Measurements from ENCODE around the gene LAMB1.

LAMB1 gene

DNA sequence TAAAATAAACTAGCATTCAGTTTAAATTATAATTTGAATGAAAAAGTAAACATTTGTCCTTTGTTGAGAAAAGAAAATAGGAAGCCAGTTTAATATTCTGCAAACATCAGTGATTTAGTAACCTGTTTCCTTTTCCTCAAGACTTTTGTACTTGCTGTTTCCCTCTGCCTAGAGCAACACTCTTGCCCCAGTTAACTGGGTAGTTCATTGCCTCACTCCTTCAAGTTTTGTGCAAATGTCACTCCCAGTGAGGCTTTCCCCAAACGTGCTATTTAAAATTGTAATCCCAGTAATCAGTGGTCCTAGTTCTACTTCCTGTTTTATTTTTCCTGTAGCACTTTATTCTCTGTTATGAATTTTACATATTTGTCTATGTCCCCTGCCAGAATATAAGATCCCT lies 88.1 kb downstream of the LAMB1 start:
- no peak overlapping the region for H3K9ac ChIP-seq (ENCODE audit: low read length)
- no peaks in the 10 kb centered on the region for H3K9me3 ChIP-seq (ENCODE audit: insufficient read depth, low read length)
- no peak for TF ChIP-seq EZH2phosphoT487 (IDR thresholded peaks at IDR 0.05; ENCODE audit: low read depth)
- TF ChIP-seq CTCF (IDR thresholded peaks at IDR 0.05; ENCODE audit: low read depth, low read length) = no peak
- H2AFZ ChIP-seq (ENCODE audit: low read depth, low read length) = no peak overlapping the region
- H3K4me3 ChIP-seq (ENCODE audit: low read length) = no peak overlapping the region
- H3K79me2 ChIP-seq (ENCODE audit: low read length) = no peaks in the 10 kb centered on the region; the same call in 1 of the 2 replicates
- H4K20me1 ChIP-seq (ENCODE audit: insufficient read depth, low read length) = no peaks in the 10 kb centered on the region
- H3K36me3 ChIP-seq (replicated peaks; ENCODE audit: low read depth, low read length) = peaks cover 40% of the 10 kb centered on the region
- H3K4me2 ChIP-seq (ENCODE audit: low read length) = no peak overlapping the region
- H3K27ac ChIP-seq (ENCODE audit: low read length) = no peak overlapping the region
- peaks cover 25% of the 10 kb centered on the region for H3K4me1 ChIP-seq (ENCODE audit: low read length)
- no peaks in the 10 kb centered on the region for H3K27me3 ChIP-seq (ENCODE audit: low read depth, low read length)

DNA sequence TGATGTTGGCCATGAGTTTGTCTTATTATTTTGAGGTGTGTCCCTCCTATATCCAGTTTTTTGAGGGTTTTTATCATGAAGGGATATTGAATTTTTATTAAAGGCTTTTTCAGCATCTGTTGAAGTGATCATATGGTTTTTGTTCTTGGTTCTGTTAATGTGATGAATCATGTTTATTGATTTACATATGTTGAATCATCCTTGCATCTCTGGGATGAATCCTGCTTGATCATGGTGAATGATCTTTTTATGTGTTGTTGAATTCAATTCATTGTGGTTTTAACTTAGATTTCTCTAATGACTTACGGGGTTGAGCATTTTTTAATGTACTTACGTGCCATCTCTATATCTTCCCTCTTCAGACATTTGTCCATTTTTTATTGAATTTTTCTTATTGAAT lies 89.1 kb downstream of the LAMB1 start:
- Histone ChIP-seq H3K36me3 (replicated peaks; ENCODE audit: low read depth, low read length) (peaks cover 34% of the 10 kb centered on the region), H4K20me1 (ENCODE audit: insufficient read depth, low read length) (no peaks in the 10 kb centered on the region), H3K27me3 (ENCODE audit: low read depth, low read length) (no peaks in the 10 kb centered on the region), H3K79me2 (ENCODE audit: low read length) (no peaks in the 10 kb centered on the region; the same call in 1 of the 2 replicates), H3K9ac (ENCODE audit: low read length) (no peak overlapping the region), H3K27ac (ENCODE audit: low read length) (no peak overlapping the region), H3K4me1 (ENCODE audit: low read length) (peaks cover 28% of the 10 kb centered on the region), H3K4me2 (ENCODE audit: low read length) (no peak overlapping the region), H2AFZ (ENCODE audit: low read depth, low read length) (no peak overlapping the region), H3K4me3 (ENCODE audit: low read length) (no peak overlapping the region), H3K9me3 (ENCODE audit: insufficient read depth, low read length) (no peaks in the 10 kb centered on the region)
- TF ChIP-seq CTCF (IDR thresholded peaks at IDR 0.05; ENCODE audit: low read depth, low read length) = no peak
- no peak for TF ChIP-seq EZH2phosphoT487 (IDR thresholded peaks at IDR 0.05; ENCODE audit: low read depth)

- Histone ChIP-seq H3K9me3 (ENCODE audit: insufficient read depth, low read length) (no peaks in the 10 kb centered on the region), H3K4me2 (ENCODE audit: low read length) (no peak overlapping the region), H3K36me3 (replicated peaks; ENCODE audit: low read depth, low read length) (peaks cover 37% of the 10 kb centered on the region), H3K9ac (ENCODE audit: low read length) (no peak overlapping the region), H2AFZ (ENCODE audit: low read depth, low read length) (no peak overlapping the region), H4K20me1 (ENCODE audit: insufficient read depth, low read length) (no peaks in the 10 kb centered on the region), H3K4me1 (ENCODE audit: low read length) (peaks cover 10% of the 10 kb centered on the region), H3K79me2 (ENCODE audit: low read length) (no peaks in the 10 kb centered on the region; the same call in 1 of the 2 replicates), H3K27me3 (ENCODE audit: low read depth, low read length) (no peaks in the 10 kb centered on the region), H3K4me3 (ENCODE audit: low read length) (no peak overlapping the region), H3K27ac (ENCODE audit: low read length) (no peak overlapping the region)
- no peak for TF ChIP-seq CTCF (IDR thresholded peaks at IDR 0.05; ENCODE audit: low read depth, low read length)
- TF ChIP-seq EZH2phosphoT487 (IDR thresholded peaks at IDR 0.05; ENCODE audit: low read depth) = no peak
Observed at GRCh38 chr7:107911981-107912380, 91.0 kb downstream of the LAMB1 start.

DNA sequence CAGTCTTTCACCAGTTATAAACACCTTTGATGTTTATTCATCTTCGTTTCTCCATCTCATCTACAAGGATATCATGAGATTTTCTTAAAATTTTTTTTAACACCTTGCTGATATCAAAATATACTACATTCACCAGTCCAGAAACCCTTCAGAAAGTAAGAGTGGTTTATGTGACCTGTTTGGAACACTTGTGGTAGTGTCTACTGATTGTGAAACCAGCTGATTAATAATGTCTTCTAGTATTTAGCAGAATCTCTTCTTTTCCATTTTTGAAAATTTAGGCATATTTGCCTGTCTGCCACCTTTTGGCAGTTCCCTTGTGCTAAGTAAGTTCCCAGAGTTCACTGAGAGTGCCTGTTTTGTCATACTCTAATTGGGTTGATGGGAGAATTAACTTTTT lies 93.5 kb downstream of the LAMB1 start:
- Histone ChIP-seq H3K9ac (ENCODE audit: low read length) (no peak overlapping the region), H3K4me2 (ENCODE audit: low read length) (no peak overlapping the region), H3K27ac (ENCODE audit: low read length) (no peak overlapping the region), H2AFZ (ENCODE audit: low read depth, low read length) (no peak overlapping the region), H3K36me3 (replicated peaks; ENCODE audit: low read depth, low read length) (peaks cover 49% of the 10 kb centered on the region), H3K4me3 (ENCODE audit: low read length) (no peak overlapping the region), H3K9me3 (ENCODE audit: insufficient read depth, low read length) (no peaks in the 10 kb centered on the region), H3K79me2 (ENCODE audit: low read length) (no peaks in the 10 kb centered on the region; the same call in 1 of the 2 replicates), H3K4me1 (ENCODE audit: low read length) (peaks cover 5% of the 10 kb centered on the region; the same call in 1 of the 2 replicates), H4K20me1 (ENCODE audit: insufficient read depth, low read length) (no peaks in the 10 kb centered on the region), H3K27me3 (ENCODE audit: low read depth, low read length) (no peaks in the 10 kb centered on the region)
- no peak for TF ChIP-seq CTCF (IDR thresholded peaks at IDR 0.05; ENCODE audit: low read depth, low read length)
- no peak for TF ChIP-seq EZH2phosphoT487 (IDR thresholded peaks at IDR 0.05; ENCODE audit: low read depth)

Measured in OCI-LY3 (cell line).